GM12878 (cell line): Measurements from ENCODE around the gene NDST4. TPM values are rescaled to one million over a fixed set of nuclear protein-coding genes. Genes with fewer than 3 reads are reported as not detected.

Source experiments
- ATAC-seq: fragments of 200-7000 bp; cut with Tn5 transposase; 3 replicates; pipeline ENCODE4 v1.9.1; 2020; ENCODE audit warnings: mild to moderate bottlenecking, moderate library complexity
- BruUV-seq: library from RNA; stranded (reverse); fragments of 400-500 nt; replicated peaks from 2 replicates; lab custom pipeline; 2021; lab: Mats Ljungman, UMichigan
- CTCF ChIA-PET: fragments of 300-600 bp; sonication (Branson Sonifier 250); formaldehyde crosslinking; extraction: SDS; loops from one replicate; lab custom pipeline; 2021; ENCODE audit warnings: inconsistent platforms; lab: Yijun Ruan, JAX
- POLR2A ChIA-PET: fragments of 350-600 bp; formaldehyde crosslinking; extraction: SDS; loops from one replicate; lab custom pipeline; 2021; ENCODE audit warnings: inconsistent platforms; lab: Charles Lee
- RAD21 ChIA-PET: fragments of 300-600 bp; sonication (Branson Sonifier 250); formaldehyde crosslinking; loops from one replicate; lab custom pipeline; 2023; ENCODE audit warnings: antibody characterized with exemption; ENCODE audit not compliant: unreplicated experiment; lab: Charles Lee
- SMC1A ChIA-PET: fragments of 300-600 bp; sonication (Branson Sonifier 250); formaldehyde crosslinking; loops from one replicate; lab custom pipeline; 2023; ENCODE audit not compliant: unreplicated experiment, uncharacterized antibody; lab: Charles Lee
- DNase-seq: peaks from one replicate; pipeline ENCODE4 v3.0.0-alpha.2; 2011; ENCODE audit warnings: low read depth, low spot score
- FAIRE-seq: peaks from 3 replicates; lab custom pipeline; 2011; peaks lifted over from hg19 to GRCh38; lab: Jason Lieb, UNC
- H2AFZ ChIP-seq: 2 replicates; pipeline ENCODE4 v1.6.0; 2011; ENCODE audit warnings: low read depth, low read length, control low read depth; ENCODE audit not compliant: control insufficient read depth
- H3K27ac ChIP-seq: 2 replicates; pipeline ENCODE4 v1.5.1; 2011; ENCODE audit warnings: control low read depth; ENCODE audit not compliant: control insufficient read depth, insufficient read depth
- H3K27me3 ChIP-seq, 2 experiments: replicated peaks in 1 of 2; 2 replicates each; pipeline versions ENCODE4 v1.6.0 to v1.6.1; 2011; ENCODE audit warnings: low read length in 1 of 2; ENCODE audit not compliant: control insufficient read depth in 2 of 2, insufficient read depth in 2 of 2
- H3K36me3 ChIP-seq, 2 experiments: 2 replicates each; pipeline ENCODE4 v1.5.1; 2011; ENCODE audit warnings: low read length in 1 of 2; ENCODE audit not compliant: control insufficient read depth in 2 of 2, insufficient read depth in 2 of 2
- H3K4me1 ChIP-seq: 2 replicates; pipeline ENCODE4 v1.6.1; 2011; ENCODE audit warnings: mild to moderate bottlenecking, low read length, moderate library complexity, mixed read lengths; ENCODE audit not compliant: control insufficient read depth, insufficient read depth
- H3K4me2 ChIP-seq: 2 replicates; pipeline ENCODE4 v1.6.0; 2011; ENCODE audit warnings: control low read depth; ENCODE audit not compliant: control insufficient read depth, insufficient read depth
- H3K4me3 ChIP-seq: fragments of 200-600 bp; sonication (generic); 2 replicates; pipeline ENCODE4 v1.5.1; 2016
- H3K79me2 ChIP-seq: 2 replicates; pipeline ENCODE4 v1.6.0; 2011; ENCODE audit warnings: low read length; ENCODE audit not compliant: control insufficient read depth, insufficient read depth
- H3K9ac ChIP-seq: 2 replicates; pipeline ENCODE4 v1.8.0; 2011; ENCODE audit warnings: low read length, control low read depth, mixed read lengths; ENCODE audit not compliant: control insufficient read depth, insufficient read depth
- H3K9me3 ChIP-seq: replicated peaks from 3 replicates; pipeline ENCODE4 v1.5.1; 2011; ENCODE audit warnings: mild to moderate bottlenecking, low read length; ENCODE audit not compliant: control insufficient read depth, insufficient read depth
- H4K20me1 ChIP-seq: 2 replicates; pipeline ENCODE4 v1.6.0; 2011; ENCODE audit not compliant: control insufficient read depth, insufficient read depth
- BHLHE40 ChIP-seq, 2 experiments: fragments of 450-650 bp in 1 of 2; IDR thresholded peaks; 2 replicates each; pipeline ENCODE4 v1.6.1; 2011 to 2017; ENCODE audit warnings: low read depth in 2 of 2, borderline replicate concordance in 1 of 2, improper control_type of control experiment in 1 of 2, low read length in 1 of 2, mild to moderate bottlenecking in 1 of 2
- CBX3 ChIP-seq: fragments of 200-600 bp; sonication (generic); IDR thresholded peaks from 2 replicates; pipeline ENCODE4 v1.6.1; 2016; ENCODE audit warnings: low read depth, borderline replicate concordance
- CREB1 ChIP-seq: IDR thresholded peaks from 2 replicates; pipeline ENCODE4 v1.6.1; 2012; ENCODE audit warnings: low read depth, mild to moderate bottlenecking, inconsistent platforms
- EP300 ChIP-seq, 2 experiments: fragments of 150-350 bp in 1 of 2; IDR thresholded peaks; 2 replicates each; pipeline ENCODE4 v1.6.1; 2011 to 2012; ENCODE audit warnings: low read depth in 2 of 2, low read length in 2 of 2, borderline replicate concordance in 1 of 2, improper control_type of control experiment in 1 of 2, inconsistent platforms in 1 of 2; ENCODE audit not compliant: control insufficient read depth in 1 of 2
- HSF1 ChIP-seq: fragments of 150-350 bp; IDR thresholded peaks from 2 replicates; pipeline ENCODE4 v1.6.1; 2014; ENCODE audit warnings: mild to moderate bottlenecking, low read depth, low read length
- IKZF1 ChIP-seq: fragments of 450-650 bp; conservative IDR thresholded peaks from 2 replicates; pipeline ENCODE4 v1.6.1; 2017; ENCODE audit warnings: antibody characterized with exemption, mild to moderate bottlenecking
- MYB ChIP-seq: fragments of 150-350 bp; IDR thresholded peaks from 2 replicates; pipeline ENCODE4 v1.6.1; 2014; ENCODE audit warnings: mild to moderate bottlenecking, low read depth, low read length, borderline replicate concordance
- RAD51 ChIP-seq: fragments of 450-650 bp; IDR thresholded peaks from 2 replicates; pipeline ENCODE4 v1.6.1; 2016; ENCODE audit warnings: moderate library complexity, mild to moderate bottlenecking, inconsistent platforms
- RBBP5 ChIP-seq: fragments of 200-600 bp; sonication (generic); conservative IDR thresholded peaks from 2 replicates; pipeline ENCODE4 v1.6.1; 2016
- RUNX3 ChIP-seq: IDR thresholded peaks from 2 replicates; pipeline ENCODE4 v1.6.1; 2012; ENCODE audit warnings: low read length, inconsistent platforms
- ZBTB11 ChIP-seq: fragments of 450-650 bp; formaldehyde crosslinking; IDR thresholded peaks from 2 replicates; pipeline ENCODE4 v1.5.0; 2022; ENCODE audit warnings: mild to moderate bottlenecking, missing genetic modification characterization
- WGBS: methylation state at CpG from one replicate; pipeline ENCODE4 v1.1.6; 2016; ENCODE audit warnings: low lambda C conversion rate; ENCODE audit not compliant: insufficient replicate concordance, insufficient coverage; ENCODE audit errors: missing lambda C conversion rate; 5-methylcytosine and 5-hydroxymethylcytosine counted together
- in situ Hi-C: fragments of 300-500 bp; cut with MboI; formaldehyde crosslinking; loops from 9 replicates; pipeline ENCODE4 v1.14.3; 2018; ENCODE audit warnings: mixed read lengths
- intact Hi-C: fragments of 100-400 bp; cut with micrococcal nuclease; formaldehyde crosslinking; loops from one replicate; pipeline ENCODE4 v1.14.2; 2022; ENCODE audit not compliant: unreplicated experiment
- polyA plus RNA-seq, 11 experiments: library from polyadenylated mRNA; depleted of rRNA in 4 of 11; unstranded in 6 of 11; stranded (reverse) in 5 of 11; fragments of >200 nt; fragmentation: Nextera tagmentation in 4 of 11; fragmentation: Illumina TruSeq in 1 of 11; extraction: Ambion mirVana in 4 of 11; extraction: Trizol in 1 of 11; gene quantifications; 1 replicate in 1 of 11; 2 replicates in 10 of 11; pipeline versions ENCODE4 v1.2.1 to v1.2.3, GENCODE V29; 2011 to 2016; ENCODE audit warnings: inconsistent platforms in 2 of 11, missing spikeins in 2 of 11, low read depth in 1 of 11
- total RNA-seq, 4 experiments: library from RNA; depleted of rRNA in 3 of 4; stranded (reverse); fragments of >200 nt in 3 of 4; fragmentation: Illumina TruSeq in 1 of 4; extraction: Trizol in 1 of 4; gene quantifications; 2 replicates each; pipeline versions ENCODE4 v1.2.1 to v1.2.3, GENCODE V29; 2013 to 2021

The NDST4 gene
- total and polyA plus RNA-seq, 10 of the 15 experiments (the other 5 are each of a cell fraction or from before 2014, with no cell fraction given), result 0.04 to 0.11 (median 0.07) TPM; not detected in 6

- H3K9ac ChIP-seq, result no peak overlapping the region
- ChIA-PET SMC1A (no interaction called here), POLR2A (no interaction called here), CTCF (no interaction called here), RAD21 (no interaction called here)
- H3K27ac ChIP-seq, result no peak overlapping the region
- in situ Hi-C loops, result no loop called here
- intact Hi-C loops, result no loop called here
- no peaks in the 10 kb centered on the region for H3K79me2 ChIP-seq
- H2AFZ ChIP-seq, result no peak overlapping the region
- H3K4me1 ChIP-seq, result no peaks in the 10 kb centered on the region
- WGBS, result 44% methylated on average over 1 of the region's 1 CpG
- H3K4me2 ChIP-seq, result no peak overlapping the region
- ATAC-seq (no peak), DNase-seq (no peak), FAIRE-seq (no peak)
- no peaks in the 10 kb centered on the region for H4K20me1 ChIP-seq
- no peak overlapping the region for H3K4me3 ChIP-seq
- TF ChIP-seq RAD51, result no peak
- no peak for TF ChIP-seq CBX3
- no peak for TF ChIP-seq RBBP5
- no peak for TF ChIP-seq MYB
- TF ChIP-seq RUNX3, result no peak
- no peak for TF ChIP-seq HSF1
- no peaks in the 10 kb centered on the region for H3K36me3 ChIP-seq
- no peaks in the 10 kb centered on the region for H3K27me3 ChIP-seq
- BruUV-seq, result no TSS peak
- no peaks in the 10 kb centered on the region for H3K9me3 ChIP-seq
These were observed 167.8 kb downstream of the NDST4 start for GRCh38 chr4:114945616-114946015.

GRCh38 chr4:114941503-114941902, 171.9 kb downstream of the NDST4 start:
- H4K20me1 ChIP-seq, result no peaks in the 10 kb centered on the region
- DNase-seq (no peak), FAIRE-seq (no peak), ATAC-seq (no peak)
- H3K9ac ChIP-seq, result no peak overlapping the region
- H3K9me3 ChIP-seq, result no peaks in the 10 kb centered on the region
- 3% methylated on average over 2 of the region's 2 CpGs for WGBS
- H3K4me2 ChIP-seq, result no peak overlapping the region
- RAD21 ChIA-PET, result interaction anchor here (0.6 kb wide), 1 partner anchor 203 kb away, joined by 3 read pairs; no protein-coding TSS in a partner anchor
- H3K27me3 ChIP-seq, result no peaks in the 10 kb centered on the region
- POLR2A ChIA-PET, result no interaction called here
- CTCF ChIA-PET, result interaction anchor here (0.6 kb wide), 1 partner anchor 742 kb away, joined by 4 read pairs; no protein-coding TSS in a partner anchor
- H3K4me1 ChIP-seq, result no peaks in the 10 kb centered on the region
- no peak overlapping the region for H2AFZ ChIP-seq
- no TSS peak for BruUV-seq
- in situ Hi-C loops, result no loop called here
- intact Hi-C loops, result no loop called here
- H3K27ac ChIP-seq, result no peak overlapping the region
- no peaks in the 10 kb centered on the region for H3K36me3 ChIP-seq
- H3K79me2 ChIP-seq, result no peaks in the 10 kb centered on the region
- no peak overlapping the region for H3K4me3 ChIP-seq
- SMC1A ChIA-PET, result interaction anchor here (1.0 kb wide), 1 partner anchor 10 kb away, joined by 3 read pairs; no protein-coding TSS in a partner anchor
- TF ChIP-seq EP300 (IDR thresholded peaks at IDR 0.05; ENCODE audit: borderline replicate concordance in 1 of 2, control insufficient read depth in 1 of 2, low read depth in 2 of 2, low read length in 2 of 2) (no peak), BHLHE40 (IDR thresholded peaks at IDR 0.05; ENCODE audit: borderline replicate concordance in 1 of 2, low read depth in 2 of 2, low read length in 1 of 2) (no peak), HSF1 (no peak), CREB1 (no peak), IKZF1 (no peak), ZBTB11 (CRISPR knock-in tag) (no peak)
